RWPE2 (cell line): ENCODE results near the gene HKDC1.
"Not testable (repeated sequence)": the region's sequence is repeated elsewhere in the genome, so short reads cannot be mapped to it uniquely, and the experiment has no call there.

ENCODE experiments used
- ATAC-seq: fragments of 200-7000 bp; cut with Tn5 transposase; 3 replicates; pipeline ENCODE4 v1.9.1; 2021; ENCODE audit warnings: low read depth
- DNase-seq: peaks from one replicate; pipeline ENCODE4 v3.0.0-alpha.2; 2020; ENCODE audit warnings: low spot score
- H3K27ac ChIP-seq: fragments of 450-650 bp; 2 replicates; pipeline ENCODE4 v1.5.1; 2017; ENCODE audit warnings: mild to moderate bottlenecking; ENCODE audit not compliant: poor library complexity, severe bottlenecking
- H3K27me3 ChIP-seq: fragments of 250-450 bp; sonication (Bioruptor Pico); 2 replicates; pipeline ENCODE4 v1.5.1; 2021; ENCODE audit warnings: mild to moderate bottlenecking, moderate library complexity; ENCODE audit not compliant: insufficient read depth, poor library complexity, severe bottlenecking
- H3K36me3 ChIP-seq: fragments of 250-450 bp; sonication (Bioruptor Pico); 2 replicates; pipeline ENCODE4 v1.5.1; 2020; ENCODE audit warnings: low read depth, mild to moderate bottlenecking, moderate library complexity
- H3K4me1 ChIP-seq: fragments of 250-450 bp; sonication (Bioruptor Pico); 2 replicates; pipeline ENCODE4 v1.5.1; 2021; ENCODE audit warnings: mild to moderate bottlenecking, moderate library complexity; ENCODE audit not compliant: insufficient read depth, poor library complexity, severe bottlenecking
- H3K4me3 ChIP-seq: fragments of 250-450 bp; sonication (Bioruptor Pico); 2 replicates; pipeline ENCODE4 v1.5.1; 2021; ENCODE audit warnings: mild to moderate bottlenecking, moderate library complexity; ENCODE audit not compliant: severe bottlenecking
- H3K9me3 ChIP-seq: fragments of 250-450 bp; sonication (Bioruptor Pico); 2 replicates; pipeline ENCODE4 v1.5.1; 2021; ENCODE audit warnings: mild to moderate bottlenecking, moderate library complexity; ENCODE audit not compliant: severe bottlenecking
- CTCF ChIP-seq: fragments of 450-650 bp; IDR thresholded peaks from one replicate; pipeline ENCODE4 v1.5.1; 2017; ENCODE audit warnings: mild to moderate bottlenecking, moderate library complexity; ENCODE audit not compliant: poor library complexity, severe bottlenecking

The HKDC1 gene

DNA sequence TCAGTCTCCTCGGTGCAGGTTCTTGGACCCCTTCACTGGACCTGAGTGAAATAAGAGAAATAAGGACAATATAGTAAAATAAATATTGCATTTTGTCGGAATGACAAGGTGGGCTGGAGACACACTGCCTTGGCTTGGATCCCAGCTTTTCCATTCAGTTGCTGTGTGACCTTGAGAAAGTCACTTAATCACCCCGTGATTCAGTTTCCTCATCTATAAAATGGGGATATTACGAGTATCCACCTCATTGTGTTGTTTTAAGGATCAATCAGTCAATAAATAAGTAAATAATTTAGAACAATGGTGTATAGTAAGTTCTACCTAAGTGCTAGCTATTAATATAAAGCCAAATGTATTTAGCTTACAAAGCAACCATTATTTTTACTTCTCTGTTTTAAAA lies 87.3 kb downstream of the HKDC1 start:
- no peak overlapping the region for H3K4me3 ChIP-seq
- no peaks in the 10 kb centered on the region for H3K9me3 ChIP-seq
- no peaks in the 10 kb centered on the region for H3K4me1 ChIP-seq
- DNase-seq (no peak), ATAC-seq (no peak)
- H3K27ac ChIP-seq, result no peak overlapping the region
- no peaks in the 10 kb centered on the region for H3K27me3 ChIP-seq
- no peak for TF ChIP-seq CTCF
- H3K36me3 ChIP-seq, result no peaks in the 10 kb centered on the region

GRCh38 chr10:69308304-69308703 lies 88.2 kb downstream of the HKDC1 start:
- H3K27me3 ChIP-seq, DNase-seq, H3K27ac ChIP-seq, ATAC-seq, H3K9me3 ChIP-seq, H3K36me3 ChIP-seq, H3K4me3 ChIP-seq, H3K4me1 ChIP-seq: not testable (repeated sequence)

DNA sequence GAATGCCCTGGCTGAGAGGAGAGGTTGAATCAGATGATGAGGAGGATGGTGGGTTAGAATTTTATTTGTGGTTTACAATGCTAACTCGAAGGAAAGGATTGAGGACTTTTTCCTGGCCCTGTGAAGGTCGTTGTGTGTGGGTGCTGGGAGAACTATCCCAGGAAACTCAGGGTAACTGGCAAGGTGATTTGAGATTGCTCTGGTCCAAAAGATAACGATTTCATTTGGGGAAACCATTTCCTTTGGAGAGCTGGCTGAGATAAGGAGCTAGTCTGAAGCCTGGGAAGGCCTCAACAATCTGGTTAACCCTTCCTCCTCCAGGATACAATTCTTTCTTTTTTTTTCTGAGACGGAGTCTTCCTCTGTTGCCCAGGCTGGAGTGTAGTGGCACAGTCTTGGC lies 91.2 kb downstream of the HKDC1 start:
- DNase-seq, result no peak
- H3K36me3 ChIP-seq, result no peaks in the 10 kb centered on the region
- no peaks in the 10 kb centered on the region for H3K9me3 ChIP-seq
- no peak overlapping the region for H3K27ac ChIP-seq
- no peak overlapping the region for H3K4me3 ChIP-seq
- no peak for TF ChIP-seq CTCF
- ATAC-seq, result no peak
- H3K27me3 ChIP-seq, result no peaks in the 10 kb centered on the region
- peaks cover 2% of the 10 kb centered on the region for H3K4me1 ChIP-seq

DNA sequence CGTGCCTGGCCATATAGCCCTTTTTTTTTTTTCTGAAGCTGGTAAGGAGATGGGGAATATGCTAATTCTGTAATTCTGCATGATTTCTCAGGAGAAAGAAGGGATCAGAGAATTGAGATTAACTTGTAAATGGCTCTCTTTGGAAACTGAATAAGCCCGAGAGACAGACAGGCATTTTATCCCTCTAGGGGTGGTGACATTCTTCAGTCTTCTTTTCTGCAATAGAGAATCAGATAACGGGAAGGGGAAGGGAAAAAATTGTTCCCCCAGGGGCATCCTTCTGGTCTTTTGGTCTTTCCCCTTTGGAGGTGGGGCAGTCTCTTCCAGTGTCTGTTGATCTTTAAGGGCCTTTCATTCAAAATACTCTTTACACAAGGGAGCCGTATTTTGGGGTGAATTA lies 92.4 kb downstream of the HKDC1 start:
- peaks cover 14% of the 10 kb centered on the region for H3K4me1 ChIP-seq
- DNase-seq (no peak), ATAC-seq (no peak)
- H3K4me3 ChIP-seq, result no peak overlapping the region
- H3K9me3 ChIP-seq, result no peaks in the 10 kb centered on the region
- no peak for TF ChIP-seq CTCF
- H3K36me3 ChIP-seq, result no peaks in the 10 kb centered on the region
- no peaks in the 10 kb centered on the region for H3K27me3 ChIP-seq
- no peak overlapping the region for H3K27ac ChIP-seq

DNA sequence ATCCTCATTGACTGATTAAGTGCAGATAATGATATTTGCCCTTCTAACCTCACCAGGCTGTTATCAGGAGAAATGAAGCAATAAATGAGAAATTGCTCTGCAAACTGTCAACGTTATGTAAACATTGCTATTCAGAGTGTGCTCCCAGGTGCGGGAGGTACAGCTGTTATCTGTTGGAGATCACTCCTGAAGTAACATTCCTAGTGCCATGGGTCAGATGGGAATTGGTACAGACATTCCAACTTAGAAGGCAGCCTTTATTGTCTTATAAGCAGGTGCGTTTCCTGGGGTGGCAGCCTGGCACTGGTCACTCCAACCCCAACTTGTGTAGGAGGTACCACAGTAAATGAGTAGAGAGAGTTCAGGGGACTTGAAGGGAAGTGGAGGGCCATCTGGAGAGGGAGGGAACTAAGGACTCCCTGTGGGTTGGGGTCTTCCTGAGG lies 95.0 kb downstream of the HKDC1 start:
- DNase-seq (no peak), ATAC-seq (no peak)
- H3K4me1 ChIP-seq, result peaks cover 19% of the 10 kb centered on the region
- H3K4me3 ChIP-seq, result no peak overlapping the region
- no peaks in the 10 kb centered on the region for H3K9me3 ChIP-seq
- H3K36me3 ChIP-seq, result no peaks in the 10 kb centered on the region
- H3K27me3 ChIP-seq, result no peaks in the 10 kb centered on the region
- TF ChIP-seq CTCF, result no peak
- H3K27ac ChIP-seq, result no peak overlapping the region
